SK-N-MC (cell line): ENCODE results near the gene NOL6.
A peak's percentile ranks its signal among the peaks of the same experiment; 100 is the strongest.

Experiments
- EZH2 ChIP-seq: fragments of 200-600 bp; sonication (generic); IDR thresholded peaks from one replicate; pipeline ENCODE4 v1.6.1; 2017; ENCODE audit warnings: antibody characterized with exemption
- POLR2AphosphoS5 ChIP-seq: IDR thresholded peaks from 2 replicates; pipeline ENCODE4 v1.6.1; 2012; ENCODE audit warnings: mild to moderate bottlenecking, low read depth, low read length, borderline replicate concordance

DNA sequence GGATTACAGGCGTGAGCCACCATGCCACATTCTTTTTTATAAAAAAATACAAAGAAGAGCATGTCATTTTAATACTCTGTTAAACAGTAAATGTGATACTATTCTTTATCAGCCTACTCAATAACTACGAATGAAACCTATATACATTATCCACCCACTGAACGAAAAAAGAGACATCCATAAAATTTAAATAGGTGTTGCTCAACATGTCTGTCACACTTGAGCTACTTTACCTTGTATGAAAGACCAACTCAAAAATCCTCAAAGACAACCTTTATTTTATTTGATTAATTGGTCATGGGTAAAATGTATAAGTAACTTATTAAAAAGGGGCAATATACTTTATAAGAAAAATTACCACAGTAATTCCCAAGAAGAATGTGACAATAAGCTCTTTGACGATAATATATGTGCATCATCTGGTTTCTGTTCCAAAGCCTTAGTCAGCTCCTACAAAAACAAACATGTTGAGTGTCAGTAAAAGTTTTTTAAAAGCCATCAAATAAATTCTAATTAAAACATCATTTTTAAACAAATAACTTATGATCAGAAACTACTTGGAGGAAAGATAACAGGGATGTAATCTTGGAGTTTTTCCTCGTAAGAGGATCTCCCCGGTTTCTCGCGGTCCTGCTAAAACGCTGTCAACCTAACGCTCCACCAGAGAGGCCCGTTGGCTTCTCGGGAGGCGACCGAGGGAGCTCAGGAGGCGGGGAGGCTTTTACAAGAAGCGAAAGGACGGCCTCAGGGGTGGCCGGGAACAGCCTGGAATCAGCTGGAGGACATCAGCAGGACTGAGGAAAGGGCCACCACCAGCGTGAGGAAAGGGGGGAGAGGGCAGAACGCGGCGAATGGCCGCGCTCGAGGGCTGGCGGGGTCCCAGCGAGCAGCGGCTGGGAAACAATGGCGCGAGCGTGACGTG, 36.8 kb upstream of the NOL6 start:
- no peak for TF ChIP-seq EZH2
- peak; percentile 67 for TF ChIP-seq POLR2AphosphoS5
